ENCODE measurements around the gene GMCL2. TPM values are rescaled to one million over a fixed set of nuclear protein-coding genes. Genes with fewer than 3 reads are reported as not detected.

The GMCL2 gene
- total RNA-seq, 2 donors from 2014 or later, result not detected

DNA sequence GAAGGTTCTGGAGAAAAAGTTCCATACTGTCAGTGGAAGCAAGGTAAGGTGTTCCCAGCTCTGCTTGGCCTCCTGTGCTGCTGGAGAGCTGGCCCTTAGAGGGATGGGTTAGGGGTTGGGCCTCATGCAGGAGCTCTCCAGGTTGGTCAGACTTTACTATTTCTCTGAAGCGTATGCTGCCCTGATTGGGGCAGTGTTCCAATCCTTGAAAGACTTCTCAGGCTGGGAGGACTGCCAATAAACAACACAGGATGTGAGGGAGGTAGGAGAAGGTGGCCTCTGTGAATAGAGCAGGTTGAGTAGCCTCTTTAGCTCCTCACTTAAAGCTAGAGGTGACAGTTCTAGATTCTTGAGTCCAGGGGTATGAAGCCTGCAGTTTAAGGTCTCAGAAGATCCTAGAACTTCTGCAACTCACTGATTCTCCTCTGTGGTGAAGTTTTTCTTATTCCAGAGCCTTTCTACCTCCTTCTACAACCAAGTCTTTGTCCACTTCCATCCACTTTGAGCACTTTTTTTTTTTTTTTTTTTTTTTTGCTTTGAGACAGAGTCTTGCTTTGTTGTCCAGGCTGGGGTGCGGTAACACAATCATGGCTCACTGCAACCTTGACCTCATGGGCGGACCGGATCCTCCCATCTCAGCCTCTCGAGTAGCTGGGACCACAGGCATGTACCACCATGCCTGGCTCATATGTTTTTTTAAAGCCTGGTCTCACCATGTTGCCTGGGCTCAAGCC is 20.2 kb upstream of the GMCL2 start:
- Mint-ChIP-seq H3K27ac (peak overlapping the region; percentile 76), H3K9me3 (no peaks in the 10 kb centered on the region), H3K27me3 (ENCODE audit: insufficient read depth) (no peaks in the 10 kb centered on the region), H3K36me3 (ENCODE audit: low read depth) (peaks cover 71% of the 10 kb centered on the region), H3K4me1 (peaks cover 16% of the 10 kb centered on the region), H3K4me3 (peak overlapping the region; percentile 91)
- Histone ChIP-seq H3K4me3 (ENCODE audit: low read length) (peak overlapping the region; percentile 98), H3K27ac (ENCODE audit: low read depth, low read length) (no peak overlapping the region), H3K27me3 (ENCODE audit: control insufficient read depth, insufficient read depth, low read length, poor library complexity, severe bottlenecking) (no peaks in the 10 kb centered on the region), H3K36me3 (ENCODE audit: control insufficient read depth, insufficient read depth, low read length) (peaks cover 71% of the 10 kb centered on the region), H3K4me1 (ENCODE audit: control insufficient read depth, insufficient read depth, low read length) (no peaks in the 10 kb centered on the region), H3K9ac (ENCODE audit: extremely low read depth, low read length, poor library complexity, severe bottlenecking) (no peak overlapping the region), H3K9me3 (ENCODE audit: control insufficient read depth, low read length) (no peaks in the 10 kb centered on the region)
- TF ChIP-seq, protein P1, sequence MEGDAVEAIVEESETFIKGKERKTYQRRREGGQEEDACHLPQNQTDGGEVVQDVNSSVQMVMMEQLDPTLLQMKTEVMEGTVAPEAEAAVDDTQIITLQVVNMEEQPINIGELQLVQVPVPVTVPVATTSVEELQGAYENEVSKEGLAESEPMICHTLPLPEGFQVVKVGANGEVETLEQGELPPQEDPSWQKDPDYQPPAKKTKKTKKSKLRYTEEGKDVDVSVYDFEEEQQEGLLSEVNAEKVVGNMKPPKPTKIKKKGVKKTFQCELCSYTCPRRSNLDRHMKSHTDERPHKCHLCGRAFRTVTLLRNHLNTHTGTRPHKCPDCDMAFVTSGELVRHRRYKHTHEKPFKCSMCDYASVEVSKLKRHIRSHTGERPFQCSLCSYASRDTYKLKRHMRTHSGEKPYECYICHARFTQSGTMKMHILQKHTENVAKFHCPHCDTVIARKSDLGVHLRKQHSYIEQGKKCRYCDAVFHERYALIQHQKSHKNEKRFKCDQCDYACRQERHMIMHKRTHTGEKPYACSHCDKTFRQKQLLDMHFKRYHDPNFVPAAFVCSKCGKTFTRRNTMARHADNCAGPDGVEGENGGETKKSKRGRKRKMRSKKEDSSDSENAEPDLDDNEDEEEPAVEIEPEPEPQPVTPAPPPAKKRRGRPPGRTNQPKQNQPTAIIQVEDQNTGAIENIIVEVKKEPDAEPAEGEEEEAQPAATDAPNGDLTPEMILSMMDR (conservative IDR thresholded peaks at IDR 0.05), result no peak
- peak; percentile 56 for DNase-seq
- 93 to 94% methylated on average over 3 to 5 of the region's 5 CpGs for WGBS, 2 experiments (ENCODE audit: insufficient coverage in 1 of 2, insufficient read length in 1 of 2)

GRCh38 chr5:178206166-178207101 is 19.3 kb upstream of the GMCL2 start:
- no peak overlapping the region for H3K27ac ChIP-seq (ENCODE audit: low read depth, low read length)
- WGBS, 2 experiments (ENCODE audit: insufficient coverage in 1 of 2, insufficient read length in 1 of 2), result 64 to 65% methylated on average over 7 to 12 of the region's 12 CpGs
- peak overlapping the region; percentile 50 for H3K27ac Mint-ChIP-seq
- peaks cover 16% of the 10 kb centered on the region for H3K4me1 Mint-ChIP-seq
- H3K4me3 ChIP-seq (ENCODE audit: low read length), result peak overlapping the region; percentile 98
- H3K27me3 Mint-ChIP-seq (ENCODE audit: insufficient read depth), result no peaks in the 10 kb centered on the region
- peaks cover 63% of the 10 kb centered on the region for H3K36me3 Mint-ChIP-seq (ENCODE audit: low read depth)
- H3K9ac ChIP-seq (ENCODE audit: extremely low read depth, low read length, poor library complexity, severe bottlenecking), result peak overlapping the region; percentile 96
- DNase-seq, result peak; percentile 56
- no peaks in the 10 kb centered on the region for H3K9me3 Mint-ChIP-seq
- H3K9me3 ChIP-seq (ENCODE audit: control insufficient read depth, low read length), result no peaks in the 10 kb centered on the region
- H3K4me1 ChIP-seq (ENCODE audit: control insufficient read depth, insufficient read depth, low read length), result no peaks in the 10 kb centered on the region
- no peaks in the 10 kb centered on the region for H3K27me3 ChIP-seq (ENCODE audit: control insufficient read depth, insufficient read depth, low read length, poor library complexity, severe bottlenecking)
- peaks cover 62% of the 10 kb centered on the region for H3K36me3 ChIP-seq (ENCODE audit: control insufficient read depth, insufficient read depth, low read length)
- H3K4me3 Mint-ChIP-seq, result peak overlapping the region; percentile 91
- TF ChIP-seq, protein P1 (conservative IDR thresholded peaks at IDR 0.05), result no peak

DNA sequence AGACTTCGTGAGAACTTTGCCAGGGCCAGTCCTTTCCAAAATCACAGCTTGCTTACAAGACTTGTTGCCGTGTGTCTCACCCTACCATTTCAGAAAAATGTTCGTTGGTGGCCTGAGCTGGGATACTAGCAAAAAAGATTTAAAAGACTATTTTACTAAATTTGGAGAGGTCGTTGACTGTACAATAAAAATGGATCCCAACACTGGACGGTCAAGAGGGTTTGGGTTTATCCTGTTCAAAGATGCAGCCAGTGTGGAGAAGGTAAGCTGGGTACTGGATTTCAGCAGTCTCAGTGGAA is 18.5 kb upstream of the GMCL2 start:
- peak overlapping the region; percentile 91 for H3K4me3 Mint-ChIP-seq
- H3K27ac Mint-ChIP-seq, result peak overlapping the region; percentile 50
- peaks cover 56% of the 10 kb centered on the region for H3K36me3 Mint-ChIP-seq (ENCODE audit: low read depth)
- no peaks in the 10 kb centered on the region for H3K9me3 ChIP-seq (ENCODE audit: control insufficient read depth, low read length)
- H3K27me3 Mint-ChIP-seq (ENCODE audit: insufficient read depth), result no peaks in the 10 kb centered on the region
- peaks cover 16% of the 10 kb centered on the region for H3K4me1 Mint-ChIP-seq
- TF ChIP-seq, protein P1 (conservative IDR thresholded peaks at IDR 0.05), result no peak
- peak overlapping the region; percentile 98 for H3K4me3 ChIP-seq (ENCODE audit: low read length)
- no peak overlapping the region for H3K27ac ChIP-seq (ENCODE audit: low read depth, low read length)
- H3K9ac ChIP-seq (ENCODE audit: extremely low read depth, low read length, poor library complexity, severe bottlenecking), result peak overlapping the region; percentile 96
- H3K4me1 ChIP-seq (ENCODE audit: control insufficient read depth, insufficient read depth, low read length), result no peaks in the 10 kb centered on the region
- H3K36me3 ChIP-seq (ENCODE audit: control insufficient read depth, insufficient read depth, low read length), result peaks cover 54% of the 10 kb centered on the region
- 4 to 5% methylated on average over 5 of the region's 5 CpGs for WGBS, 2 experiments (ENCODE audit: insufficient coverage in 1 of 2, insufficient read length in 1 of 2)
- no peak for DNase-seq
- no peaks in the 10 kb centered on the region for H3K9me3 Mint-ChIP-seq
- H3K27me3 ChIP-seq (ENCODE audit: control insufficient read depth, insufficient read depth, low read length, poor library complexity, severe bottlenecking), result no peaks in the 10 kb centered on the region
